ENCODE data around the gene TRDN.

Gene TRDN

DNA sequence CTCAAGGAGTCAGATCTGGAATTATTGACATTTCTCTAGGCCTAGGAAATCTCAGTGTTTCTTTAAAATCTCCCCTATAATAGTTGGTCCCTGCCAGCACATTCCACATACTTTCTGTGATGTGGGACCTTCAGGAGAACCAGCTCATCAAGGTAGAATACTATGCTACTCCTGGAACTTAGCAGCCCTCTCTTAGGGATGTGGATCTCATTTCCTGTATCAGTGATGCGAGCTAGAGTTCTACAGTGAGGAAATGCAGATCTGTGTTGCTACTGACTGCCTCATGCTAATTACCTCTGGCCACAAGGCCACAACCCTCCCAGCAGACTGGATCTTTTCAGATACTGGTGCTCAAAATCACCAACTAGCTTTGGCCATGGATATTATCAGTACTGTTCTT lies 446.9 kb downstream of the TRDN start:
- TF ChIP-seq POLR2A (IDR thresholded peaks at IDR 0.05; ENCODE audit: low read length) (no peak), GATA1 (IDR thresholded peaks at IDR 0.05; ENCODE audit: low read depth, low read length) (no peak)
- DNase-seq, result no peak

DNA sequence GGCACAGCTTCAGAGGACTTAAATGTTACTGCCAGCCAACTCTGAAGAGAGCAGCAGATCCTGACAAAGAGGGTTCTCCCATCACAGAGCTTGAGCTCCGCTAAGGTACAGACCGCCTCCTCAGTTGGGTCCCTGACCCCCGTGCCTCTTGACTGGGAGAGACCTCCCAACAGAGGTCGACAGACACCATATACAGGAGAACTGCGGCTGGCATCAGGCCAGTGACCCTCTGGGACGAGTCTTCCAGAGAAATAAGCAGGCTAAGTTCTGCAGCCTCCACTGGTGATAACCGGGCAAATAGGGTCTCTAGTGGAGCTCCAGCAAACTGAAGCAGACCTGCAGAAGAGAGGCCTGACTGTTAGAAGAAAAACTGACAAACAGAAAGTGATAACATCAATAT lies 453.8 kb downstream of the TRDN start:
- DNase-seq, result no peak
- no peak for TF ChIP-seq GATA1 (IDR thresholded peaks at IDR 0.05; ENCODE audit: low read depth, low read length)
- no peak for TF ChIP-seq POLR2A (IDR thresholded peaks at IDR 0.05; ENCODE audit: low read length)

DNA sequence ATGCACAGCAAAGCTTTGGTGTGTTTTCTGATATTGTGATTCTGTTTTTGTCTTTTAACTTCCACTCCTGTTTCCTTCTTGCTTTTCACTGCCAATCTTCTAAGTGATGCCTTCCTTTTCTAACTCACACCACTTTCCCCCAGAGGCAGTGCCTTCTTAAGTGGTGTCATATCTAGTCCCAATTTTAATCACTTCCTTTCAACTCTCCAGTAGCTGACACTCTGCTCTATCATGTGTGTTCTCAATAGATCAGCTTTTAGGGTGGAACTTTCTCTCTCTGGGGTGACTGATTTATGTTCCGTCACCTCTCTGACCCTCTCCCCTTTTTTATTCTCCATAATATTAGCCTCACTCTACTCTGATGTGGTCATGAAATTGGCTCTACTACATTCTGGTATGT lies 460.0 kb downstream of the TRDN start:
- no peak for TF ChIP-seq GATA1 (IDR thresholded peaks at IDR 0.05; ENCODE audit: low read depth, low read length)
- no peak for TF ChIP-seq POLR2A (IDR thresholded peaks at IDR 0.05; ENCODE audit: low read length)
- DNase-seq, result no peak

DNA sequence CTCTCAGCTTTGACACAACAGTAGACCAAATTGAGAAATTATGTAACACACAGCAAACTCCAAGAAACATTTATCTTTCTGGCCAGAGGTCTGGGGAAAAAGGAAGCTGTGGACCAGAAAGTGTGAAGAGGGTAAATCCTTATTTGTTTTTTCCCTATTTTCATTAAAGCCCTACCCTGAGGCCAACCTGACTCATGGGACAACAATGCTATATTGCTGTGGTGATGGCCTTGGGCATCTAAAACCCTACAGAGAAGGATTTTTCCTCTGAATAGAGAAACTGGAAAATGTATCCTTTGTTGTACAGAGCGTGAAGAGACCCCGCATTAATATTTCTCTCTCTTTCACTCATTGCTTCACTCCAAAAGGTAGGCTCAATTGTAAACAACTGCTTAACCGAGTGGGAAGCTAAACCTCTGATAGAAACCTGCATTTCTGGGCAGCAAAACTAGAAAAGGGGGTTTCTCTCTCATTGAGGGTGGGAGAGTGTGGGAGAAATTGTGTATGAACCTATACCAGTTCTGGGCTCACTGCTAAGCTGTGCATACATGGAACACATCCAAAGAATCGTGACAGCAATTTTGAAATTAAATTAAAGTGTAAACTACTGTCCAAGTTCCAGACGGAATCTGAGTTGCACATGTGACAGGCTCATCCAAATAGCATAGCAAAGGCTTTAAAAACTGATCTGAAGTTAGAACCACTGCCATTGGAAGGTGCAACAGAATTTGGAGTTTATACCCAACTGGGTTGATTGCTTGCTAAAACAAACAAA lies 465.2 kb downstream of the TRDN start:
- no peak for TF ChIP-seq POLR2A (IDR thresholded peaks at IDR 0.05; ENCODE audit: low read length)
- no peak for TF ChIP-seq GATA1 (IDR thresholded peaks at IDR 0.05; ENCODE audit: low read depth, low read length)
- DNase-seq, result no peak

DNA sequence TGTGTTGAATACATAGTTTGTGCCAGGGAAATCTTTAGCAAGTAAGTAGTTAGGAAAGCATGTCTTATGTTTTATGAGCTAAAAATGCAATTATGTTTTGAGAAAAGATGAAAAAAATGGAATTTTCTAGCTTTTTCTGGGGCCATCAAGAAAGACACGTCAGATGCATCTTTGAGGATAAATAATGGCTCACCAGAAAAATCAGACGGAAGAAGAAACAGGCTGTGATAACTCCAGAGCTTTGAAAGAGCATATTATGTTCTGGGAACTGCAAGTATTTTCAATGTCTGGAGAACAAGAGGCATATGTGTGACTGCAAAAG lies 467.0 kb downstream of the TRDN start:
- no peak for DNase-seq
- TF ChIP-seq GATA1 (IDR thresholded peaks at IDR 0.05; ENCODE audit: low read depth, low read length) (no peak), POLR2A (IDR thresholded peaks at IDR 0.05; ENCODE audit: low read length) (no peak)

DNA sequence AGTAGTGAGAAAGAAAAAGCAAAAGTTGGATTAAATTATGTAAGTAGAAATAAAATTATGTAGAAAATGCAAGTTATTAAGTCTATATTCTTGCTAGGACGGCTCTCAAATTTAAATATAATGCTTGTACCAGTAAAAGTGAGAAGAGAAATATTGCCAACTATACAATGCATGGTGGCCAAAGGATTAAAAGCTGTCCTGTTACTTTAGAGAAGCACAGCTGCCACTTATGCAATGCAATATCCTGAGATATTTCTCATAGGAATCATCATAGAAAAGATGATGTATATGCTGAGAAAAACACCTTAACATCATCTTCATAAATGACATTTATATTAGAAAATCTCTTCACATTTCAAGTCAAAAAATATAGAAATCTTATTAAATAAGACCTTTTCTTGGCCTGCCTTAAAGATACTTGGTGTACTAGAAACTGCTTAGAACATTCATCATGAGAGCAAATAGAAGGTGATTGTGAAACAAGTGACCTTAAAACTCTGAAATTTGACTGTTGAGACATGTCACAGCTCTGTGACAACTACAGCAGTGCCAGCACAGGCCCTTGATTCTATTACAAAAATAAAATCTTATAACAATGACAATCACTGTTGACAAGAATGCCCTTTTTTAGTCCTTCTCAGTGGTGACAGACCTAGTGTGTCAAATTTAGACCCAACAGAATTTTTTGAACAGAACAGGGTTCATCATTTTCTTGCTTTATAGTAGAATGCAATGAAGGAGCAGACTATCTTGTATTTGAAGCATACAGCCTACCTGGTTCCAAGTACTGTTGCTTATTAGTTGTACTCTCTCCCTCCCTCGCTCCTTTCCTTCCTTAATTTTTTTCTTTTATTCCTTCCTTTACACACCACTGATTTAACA lies 467.6 kb downstream of the TRDN start:
- DNase-seq, result no peak
- TF ChIP-seq POLR2A (IDR thresholded peaks at IDR 0.05; ENCODE audit: low read length), result no peak

DNA sequence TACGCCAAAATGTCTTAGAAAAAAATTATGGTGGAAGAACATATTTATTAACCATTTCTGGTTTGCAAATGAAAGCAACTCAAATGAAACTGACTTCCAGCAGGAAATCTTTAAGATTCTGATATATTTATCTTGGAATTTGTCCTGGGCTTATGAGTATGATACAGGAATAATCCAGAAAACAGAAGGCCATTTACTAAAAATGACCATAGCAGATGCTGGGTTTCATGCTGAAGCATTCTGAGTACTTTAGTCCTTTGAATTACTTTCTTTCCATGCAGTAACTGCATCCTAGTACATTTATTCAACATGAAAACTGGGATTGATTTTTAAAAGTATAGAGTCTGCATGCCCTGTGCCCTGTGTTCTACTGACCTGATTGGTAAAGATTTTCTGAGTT lies 468.3 kb downstream of the TRDN start:
- no peak for DNase-seq
- TF ChIP-seq POLR2A (IDR thresholded peaks at IDR 0.05; ENCODE audit: low read length), result no peak
- TF ChIP-seq GATA1 (IDR thresholded peaks at IDR 0.05; ENCODE audit: low read depth, low read length), result no peak

Data from erythroblast (primary cell).